Activated CD8-positive, alpha-beta T cell treated with anti-CD3 and anti-CD28 coated beads for 36 hours (primary cell): ENCODE results near the gene BCL7A. TPM values are rescaled to one million over a fixed set of nuclear protein-coding genes. Genes with fewer than 3 reads are reported as not detected.

ENCODE experiments used
- ATAC-seq: fragments of 200-7000 bp; cut with Tn5 transposase; one replicate; pipeline ENCODE4 v1.10.0; 2021; ENCODE audit warnings: mild to moderate bottlenecking, moderate library complexity
- CTCF ChIA-PET: fragments of 350-600 bp; sonication (Branson Sonifier 250); formaldehyde crosslinking; loops from one replicate; lab custom pipeline; 2021; ENCODE audit warnings: antibody characterized with exemption; lab: Charles Lee
- POLR2A ChIA-PET: fragments of 350-600 bp; sonication (Branson Sonifier 250); formaldehyde crosslinking; loops from one replicate; lab custom pipeline; 2021; ENCODE audit warnings: antibody characterized with exemption; lab: Charles Lee
- DNase-seq: peaks from one replicate; pipeline ENCODE4 v3.0.0-alpha.2; 2020
- H3K27ac Mint-ChIP-seq: one replicate; pipeline ENCODE4 v1.8.0; 2021; ENCODE audit warnings: mild to moderate bottlenecking, mixed read lengths
- H3K27me3 Mint-ChIP-seq: one replicate; pipeline ENCODE4 v1.8.0; 2021; ENCODE audit warnings: mixed read lengths
- H3K36me3 Mint-ChIP-seq: one replicate; pipeline ENCODE4 v1.8.0; 2021; ENCODE audit warnings: low read depth, mixed read lengths
- H3K4me1 Mint-ChIP-seq: one replicate; pipeline ENCODE4 v1.8.0; 2021; ENCODE audit warnings: low read depth, mixed read lengths
- H3K4me3 Mint-ChIP-seq: one replicate; pipeline ENCODE4 v1.8.0; 2021; ENCODE audit warnings: mild to moderate bottlenecking, moderate library complexity, mixed read lengths
- H3K9me3 Mint-ChIP-seq: one replicate; pipeline ENCODE4 v1.8.0; 2021; ENCODE audit warnings: mixed read lengths
- CTCF ChIP-seq: fragments of 200-600 bp; IDR thresholded peaks from one replicate; pipeline ENCODE4 v1.8.0; 2022; ENCODE audit warnings: antibody characterized with exemption, mild to moderate bottlenecking
- intact Hi-C: fragments of 100-400 bp; cut with micrococcal nuclease; formaldehyde crosslinking; loops from one replicate; pipeline ENCODE4 v1.10.0; 2022
- total RNA-seq, 2 experiments: library from RNA; stranded (reverse); gene quantifications; one replicate each; pipeline ENCODE4 v1.2.3, GENCODE V29; 2021

BCL7A gene
- total RNA-seq, 2 experiments from 2014 or later = 6.7 to 7.3 TPM

GRCh38 chr12:122029620-122030423 is 8.1 kb downstream of the BCL7A start:
- no peaks in the 10 kb centered on the region for H3K9me3 Mint-ChIP-seq
- ChIA-PET CTCF (interaction anchor here (1.2 to 2.2 kb wide), 3 partner anchors 26 to 236 kb away, joined by 3 to 8 read pairs (median 4); partner anchors contain the start of gene RHOF), POLR2A (no interaction called here)
- intact Hi-C loops = no loop called here
- H3K4me1 Mint-ChIP-seq = peaks cover 19% of the 10 kb centered on the region
- peaks cover 2% of the 10 kb centered on the region for H3K27me3 Mint-ChIP-seq
- no peaks in the 10 kb centered on the region for H3K36me3 Mint-ChIP-seq
- no peak overlapping the region for H3K4me3 Mint-ChIP-seq
- TF ChIP-seq CTCF = no peak
- DNase-seq = no peak
- no peak overlapping the region for H3K27ac Mint-ChIP-seq
- peak; percentile 12 for ATAC-seq

GRCh38 chr12:122030424-122031035 is 8.8 kb downstream of the BCL7A start:
- ChIA-PET CTCF (interaction anchor here (1.2 to 1.9 kb wide), 4 partner anchors 26 to 236 kb away, joined by 3 to 6 read pairs (median 4); partner anchors contain the start of genes CFAP251 and RHOF), POLR2A (no interaction called here)
- Mint-ChIP-seq H3K4me3 (no peak overlapping the region), H3K27me3 (peaks cover 2% of the 10 kb centered on the region), H3K27ac (no peak overlapping the region), H3K36me3 (no peaks in the 10 kb centered on the region), H3K9me3 (no peaks in the 10 kb centered on the region), H3K4me1 (peaks cover 19% of the 10 kb centered on the region)
- ATAC-seq (no peak), DNase-seq (no peak)
- intact Hi-C loops = no loop called here
- TF ChIP-seq CTCF = no peak

- DNase-seq (peak; percentile 75), ATAC-seq (peak; percentile 86)
- Mint-ChIP-seq H3K4me3 (no peak overlapping the region), H3K4me1 (peaks cover 19% of the 10 kb centered on the region), H3K9me3 (no peaks in the 10 kb centered on the region), H3K27ac (no peak overlapping the region), H3K27me3 (peaks cover 2% of the 10 kb centered on the region), H3K36me3 (peaks cover 2% of the 10 kb centered on the region)
- intact Hi-C loops = no loop called here
- CTCF ChIA-PET = interaction anchor here (0.8 to 1.9 kb wide), 6 partner anchors 11 to 160 kb away, joined by 3 to 6 read pairs (median 4); partner anchors contain the start of genes BCL7A, CFAP251 and PSMD9
- POLR2A ChIA-PET = interaction anchor here (0.5 kb wide), 1 partner anchor 10 kb away, joined by 4 read pairs; the partner anchor contains the start of gene BCL7A
- peak; percentile 84 for TF ChIP-seq CTCF
Measured at GRCh38 chr12:122031342-122032216, 9.9 kb downstream of the BCL7A start.

GRCh38 chr12:122032580-122032979 is 10.9 kb downstream of the BCL7A start:
- Mint-ChIP-seq H3K9me3 (no peaks in the 10 kb centered on the region), H3K27me3 (peaks cover 2% of the 10 kb centered on the region), H3K27ac (no peak overlapping the region), H3K4me1 (peaks cover 19% of the 10 kb centered on the region), H3K4me3 (no peak overlapping the region), H3K36me3 (peaks cover 2% of the 10 kb centered on the region)
- intact Hi-C loops = no loop called here
- TF ChIP-seq CTCF = no peak
- ATAC-seq = no peak
- DNase-seq = no peak
- ChIA-PET CTCF (interaction anchor here (0.8 to 1.9 kb wide), 6 partner anchors 10 to 238 kb away, joined by 3 to 6 read pairs (median 3); partner anchors contain the start of genes BCL7A, CFAP251 and PSMD9), POLR2A (no interaction called here)
